Kidney tubule cell (primary cell): Measurements from ENCODE around the gene EHMT1.
"Not testable (repeated sequence)": the region's sequence is repeated elsewhere in the genome, so short reads cannot be mapped to it uniquely, and the experiment has no call there.

ENCODE experiments used
- DNase-seq: peaks from one replicate; pipeline ENCODE4 v3.0.0-alpha.2; 2018; ENCODE audit warnings: low spot score

Gene EHMT1

GRCh38 chr9:137694962-137695875 lies 76.4 kb downstream of the EHMT1 start:
- peak; percentile 49 for DNase-seq

- no peak for DNase-seq
Measured at GRCh38 chr9:137696136-137696925, 77.5 kb downstream of the EHMT1 start.

- no peak for DNase-seq
Measured at GRCh38 chr9:137697193-137697592, 78.4 kb downstream of the EHMT1 start.

- DNase-seq = no peak
Measured at GRCh38 chr9:137697832-137698231, 79.0 kb downstream of the EHMT1 start.

GRCh38 chr9:137700911-137701310 lies 82.1 kb downstream of the EHMT1 start:
- no peak for DNase-seq

GRCh38 chr9:137702615-137703379 lies 84.0 kb downstream of the EHMT1 start:
- no peak for DNase-seq

- no peak for DNase-seq
Measured at GRCh38 chr9:137703842-137704508, 85.2 kb downstream of the EHMT1 start.

- peak; percentile 46 for DNase-seq
Measured at GRCh38 chr9:137705443-137705863, 86.6 kb downstream of the EHMT1 start.

- DNase-seq = no peak
Measured at GRCh38 chr9:137705906-137706305, 87.1 kb downstream of the EHMT1 start.

- DNase-seq = no peak
Measured at GRCh38 chr9:137707361-137707760, 88.6 kb downstream of the EHMT1 start.

GRCh38 chr9:137708590-137709284 lies 89.9 kb downstream of the EHMT1 start:
- no peak for DNase-seq

- no peak for DNase-seq
Measured at GRCh38 chr9:137709411-137710101, 90.8 kb downstream of the EHMT1 start.

GRCh38 chr9:137710704-137711103 lies 91.9 kb downstream of the EHMT1 start:
- DNase-seq = no peak

GRCh38 chr9:137711678-137712105 lies 92.9 kb downstream of the EHMT1 start:
- no peak for DNase-seq

- DNase-seq = peak; percentile 81
Measured at GRCh38 chr9:137715321-137715720, 96.5 kb downstream of the EHMT1 start.

- DNase-seq = not testable (repeated sequence)
Measured at GRCh38 chr9:137715866-137716693, 97.3 kb downstream of the EHMT1 start.

- DNase-seq = no peak
Measured at GRCh38 chr9:137716694-137717287, 98.0 kb downstream of the EHMT1 start.

GRCh38 chr9:137717776-137718327 lies 99.0 kb downstream of the EHMT1 start:
- no peak for DNase-seq

- DNase-seq = no peak
Measured at GRCh38 chr9:137719194-137719593, 100.4 kb downstream of the EHMT1 start.
